ENCODE results near the gene TDRD15. TPM values are rescaled to one million over a fixed set of nuclear protein-coding genes. Genes with fewer than 3 reads are reported as not detected.
"Not testable (repeated sequence)": the region's sequence is repeated elsewhere in the genome, so short reads cannot be mapped to it uniquely, and the experiment has no call there.

Gene TDRD15
- polyA plus RNA-seq, 1 donor, result not detected

- Histone ChIP-seq H3K4me1 (ENCODE audit: control insufficient read depth, insufficient read depth, low read length) (peaks cover 34% of the 10 kb centered on the region), H3K27ac (ENCODE audit: low read length) (peak overlapping the region; percentile 74), H3K36me3 (ENCODE audit: control insufficient read depth, insufficient read depth, low read length) (no peaks in the 10 kb centered on the region), H3K27me3 (ENCODE audit: control insufficient read depth, insufficient read depth, low read length) (no peaks in the 10 kb centered on the region), H3K9me3 (ENCODE audit: control insufficient read depth, low read depth, low read length) (no peaks in the 10 kb centered on the region), H3K4me3 (ENCODE audit: low read length) (no peak overlapping the region)
- DNase-seq, result peak in 1 of 2 donors; percentile 47
- WGBS (ENCODE audit: insufficient coverage, low lambda C conversion rate), result 100% methylated on average over 1 of the region's 5 CpGs
Measured at GRCh38 chr2:21099281-21099907, 24.4 kb upstream of the TDRD15 start.

- peaks cover 21% of the 10 kb centered on the region for H3K4me1 ChIP-seq (ENCODE audit: control insufficient read depth, insufficient read depth, low read length)
- H3K9me3 ChIP-seq (ENCODE audit: control insufficient read depth, low read depth, low read length); H3K4me3 ChIP-seq (ENCODE audit: low read length); H3K27ac ChIP-seq (ENCODE audit: low read length); DNase-seq; H3K27me3 ChIP-seq (ENCODE audit: control insufficient read depth, insufficient read depth, low read length); H3K36me3 ChIP-seq (ENCODE audit: control insufficient read depth, insufficient read depth, low read length): not testable (repeated sequence)
- 100% methylated on average over 6 of the region's 34 CpGs for WGBS (ENCODE audit: insufficient coverage, low lambda C conversion rate)
Measured at GRCh38 chr2:21101514-21102155, 22.1 kb upstream of the TDRD15 start.

GRCh38 chr2:21102356-21102755 lies 21.4 kb upstream of the TDRD15 start:
- WGBS (ENCODE audit: insufficient coverage, low lambda C conversion rate), result no CpG with 5 or more reads among the region's 12 CpGs
- Histone ChIP-seq H3K36me3 (ENCODE audit: control insufficient read depth, insufficient read depth, low read length) (no peaks in the 10 kb centered on the region), H3K4me1 (ENCODE audit: control insufficient read depth, insufficient read depth, low read length) (peaks cover 21% of the 10 kb centered on the region), H3K27me3 (ENCODE audit: control insufficient read depth, insufficient read depth, low read length) (no peaks in the 10 kb centered on the region), H3K27ac (ENCODE audit: low read length) (no peak overlapping the region), H3K9me3 (ENCODE audit: control insufficient read depth, low read depth, low read length) (no peaks in the 10 kb centered on the region), H3K4me3 (ENCODE audit: low read length) (no peak overlapping the region)
- no peak for DNase-seq

GRCh38 chr2:21103274-21103891 lies 20.4 kb upstream of the TDRD15 start:
- WGBS (ENCODE audit: insufficient coverage, low lambda C conversion rate), result 50% methylated on average over 1 of the region's 1 CpG
- Histone ChIP-seq H3K27ac (ENCODE audit: low read length) (peak overlapping the region; percentile 41), H3K27me3 (ENCODE audit: control insufficient read depth, insufficient read depth, low read length) (no peaks in the 10 kb centered on the region), H3K9me3 (ENCODE audit: control insufficient read depth, low read depth, low read length) (no peaks in the 10 kb centered on the region), H3K4me1 (ENCODE audit: control insufficient read depth, insufficient read depth, low read length) (peaks cover 14% of the 10 kb centered on the region), H3K4me3 (ENCODE audit: low read length) (no peak overlapping the region), H3K36me3 (ENCODE audit: control insufficient read depth, insufficient read depth, low read length) (no peaks in the 10 kb centered on the region)
- peak in 1 of 2 donors; percentile 31 for DNase-seq

DNA sequence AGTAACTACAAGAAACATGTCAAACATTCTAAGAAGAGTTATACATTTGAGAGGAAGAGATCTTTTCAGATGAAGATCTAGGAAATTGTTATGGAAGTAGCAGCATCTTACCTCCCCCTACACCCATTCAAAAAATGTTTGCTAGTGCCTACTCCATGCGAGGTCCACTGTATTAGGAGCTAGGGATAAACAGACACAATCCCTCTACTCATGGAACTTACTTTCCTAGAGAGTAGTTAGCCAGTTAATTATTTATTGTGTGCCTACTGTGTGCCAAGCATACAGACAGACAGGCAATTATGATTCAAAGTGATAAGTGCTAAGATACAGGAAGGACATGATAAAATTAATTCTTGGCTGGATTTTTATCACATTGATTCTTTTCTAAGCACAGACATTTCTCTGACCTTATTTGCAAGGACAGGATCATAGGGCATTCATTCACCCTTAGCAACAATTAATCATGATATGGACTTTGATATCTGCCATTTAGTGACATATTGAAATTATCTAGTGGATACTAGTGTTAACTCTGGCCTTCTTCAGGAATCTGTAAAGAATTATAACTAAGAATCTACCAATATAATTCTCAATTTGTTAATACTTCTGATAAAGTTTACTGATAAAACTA lies 19.6 kb upstream of the TDRD15 start:
- Histone ChIP-seq H3K9me3 (ENCODE audit: control insufficient read depth, low read depth, low read length) (no peaks in the 10 kb centered on the region), H3K27ac (ENCODE audit: low read length) (no peak overlapping the region), H3K4me1 (ENCODE audit: control insufficient read depth, insufficient read depth, low read length) (peaks cover 9% of the 10 kb centered on the region), H3K27me3 (ENCODE audit: control insufficient read depth, insufficient read depth, low read length) (no peaks in the 10 kb centered on the region), H3K4me3 (ENCODE audit: low read length) (no peak overlapping the region), H3K36me3 (ENCODE audit: control insufficient read depth, insufficient read depth, low read length) (no peaks in the 10 kb centered on the region)
- WGBS (ENCODE audit: insufficient coverage, low lambda C conversion rate), result no CpG with 5 or more reads among the region's 1 CpG
- DNase-seq, result no peak

DNA sequence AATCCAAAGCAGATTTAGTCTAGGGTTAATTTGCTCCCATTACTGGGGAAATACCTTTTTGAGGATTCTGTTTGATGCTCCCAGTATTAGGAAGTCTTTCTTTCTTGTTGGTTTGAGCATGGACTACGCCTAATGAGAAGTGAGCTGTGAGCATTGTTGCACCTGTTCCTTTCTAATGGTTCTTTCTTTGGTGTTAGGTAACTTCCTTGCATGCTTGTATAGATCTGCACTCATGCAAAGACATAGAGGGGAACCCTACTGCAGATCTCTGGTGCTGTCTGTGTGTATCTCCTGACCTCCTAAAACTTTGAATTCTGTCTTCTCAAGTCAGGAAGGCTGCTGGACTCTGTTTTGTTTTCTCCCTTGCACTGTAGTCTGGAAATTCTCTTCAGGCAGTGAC lies 12.8 kb upstream of the TDRD15 start:
- Histone ChIP-seq H3K27me3 (ENCODE audit: control insufficient read depth, insufficient read depth, low read length) (no peaks in the 10 kb centered on the region), H3K4me1 (ENCODE audit: control insufficient read depth, insufficient read depth, low read length) (no peaks in the 10 kb centered on the region), H3K9me3 (ENCODE audit: control insufficient read depth, low read depth, low read length) (no peaks in the 10 kb centered on the region), H3K36me3 (ENCODE audit: control insufficient read depth, insufficient read depth, low read length) (no peaks in the 10 kb centered on the region), H3K4me3 (ENCODE audit: low read length) (no peak overlapping the region), H3K27ac (ENCODE audit: low read length) (no peak overlapping the region)
- WGBS (ENCODE audit: insufficient coverage, low lambda C conversion rate), result no CpG with 5 or more reads among the region's 1 CpG
- no peak for DNase-seq

DNA sequence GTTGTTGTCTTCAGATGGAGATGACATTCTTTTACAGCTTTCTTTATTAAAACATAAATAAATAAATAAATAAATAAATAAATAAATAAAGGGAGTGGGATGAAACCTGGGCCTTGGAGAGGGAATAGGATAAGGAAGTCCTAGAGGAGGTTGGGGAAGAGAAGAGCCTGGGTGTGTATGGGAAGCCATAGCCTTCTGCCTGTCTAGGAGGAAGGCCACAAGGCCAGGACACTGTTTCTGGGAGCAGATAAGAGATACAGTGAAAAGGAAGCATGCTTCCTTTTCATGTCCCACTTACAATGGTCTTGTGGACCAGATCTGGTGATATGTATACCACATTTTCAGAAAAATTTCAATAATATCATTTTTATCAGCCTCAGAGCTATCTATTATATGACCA lies 6.1 kb upstream of the TDRD15 start:
- Histone ChIP-seq H3K4me3 (ENCODE audit: low read length) (no peak overlapping the region), H3K27me3 (ENCODE audit: control insufficient read depth, insufficient read depth, low read length) (peaks cover 2% of the 10 kb centered on the region), H3K9me3 (ENCODE audit: control insufficient read depth, low read depth, low read length) (no peaks in the 10 kb centered on the region), H3K27ac (ENCODE audit: low read length) (no peak overlapping the region), H3K36me3 (ENCODE audit: control insufficient read depth, insufficient read depth, low read length) (no peaks in the 10 kb centered on the region), H3K4me1 (ENCODE audit: control insufficient read depth, insufficient read depth, low read length) (no peaks in the 10 kb centered on the region)
- no peak for DNase-seq

DNA sequence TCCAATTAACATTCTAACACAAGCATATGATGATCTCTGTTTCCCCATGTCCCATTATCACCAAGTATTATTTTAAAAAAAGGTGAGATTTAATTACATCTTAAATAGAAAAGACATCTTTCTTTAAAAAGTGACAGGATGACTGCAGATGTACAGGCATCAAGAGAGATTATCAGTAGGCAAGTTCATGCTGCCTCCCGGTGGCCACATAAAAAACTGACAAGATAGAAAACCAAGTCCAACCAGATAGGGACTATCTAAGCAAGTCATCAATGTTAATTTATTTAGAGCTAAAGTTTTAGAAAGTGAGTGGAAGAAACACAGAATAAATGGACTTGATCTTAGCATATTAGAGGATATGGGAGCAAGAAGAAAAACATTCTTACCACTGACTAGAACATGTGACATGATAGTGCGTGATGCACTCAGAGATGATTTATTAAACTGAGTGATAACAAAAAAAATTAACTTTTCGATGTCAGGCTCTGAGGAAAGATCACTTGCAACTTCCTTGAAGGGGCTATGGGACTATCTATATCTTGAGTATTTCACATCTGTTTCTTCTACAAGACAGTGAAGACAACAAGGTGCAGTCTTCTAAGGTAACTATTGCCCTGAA lies 5.4 kb upstream of the TDRD15 start:
- no peak overlapping the region for H3K27ac ChIP-seq (ENCODE audit: low read length)
- no peaks in the 10 kb centered on the region for H3K36me3 ChIP-seq (ENCODE audit: control insufficient read depth, insufficient read depth, low read length)
- peak in 1 of 2 donors; percentile 48 for DNase-seq
- no peaks in the 10 kb centered on the region for H3K9me3 ChIP-seq (ENCODE audit: control insufficient read depth, low read depth, low read length)
- peaks cover 2% of the 10 kb centered on the region for H3K27me3 ChIP-seq (ENCODE audit: control insufficient read depth, insufficient read depth, low read length)
- H3K4me1 ChIP-seq (ENCODE audit: control insufficient read depth, insufficient read depth, low read length), result no peaks in the 10 kb centered on the region
- WGBS (ENCODE audit: insufficient coverage, low lambda C conversion rate), result 0% methylated on average over 1 of the region's 3 CpGs
- H3K4me3 ChIP-seq (ENCODE audit: low read length), result no peak overlapping the region

GRCh38 chr2:21131861-21132260 lies 8.1 kb downstream of the TDRD15 start:
- no peak for DNase-seq
- Histone ChIP-seq H3K27me3 (ENCODE audit: control insufficient read depth, insufficient read depth, low read length) (no peaks in the 10 kb centered on the region), H3K4me1 (ENCODE audit: control insufficient read depth, insufficient read depth, low read length) (no peaks in the 10 kb centered on the region), H3K9me3 (ENCODE audit: control insufficient read depth, low read depth, low read length) (no peaks in the 10 kb centered on the region), H3K4me3 (ENCODE audit: low read length) (no peak overlapping the region), H3K27ac (ENCODE audit: low read length) (no peak overlapping the region), H3K36me3 (ENCODE audit: control insufficient read depth, insufficient read depth, low read length) (no peaks in the 10 kb centered on the region)
- no CpG with 5 or more reads among the region's 5 CpGs for WGBS (ENCODE audit: insufficient coverage, low lambda C conversion rate)

DNA sequence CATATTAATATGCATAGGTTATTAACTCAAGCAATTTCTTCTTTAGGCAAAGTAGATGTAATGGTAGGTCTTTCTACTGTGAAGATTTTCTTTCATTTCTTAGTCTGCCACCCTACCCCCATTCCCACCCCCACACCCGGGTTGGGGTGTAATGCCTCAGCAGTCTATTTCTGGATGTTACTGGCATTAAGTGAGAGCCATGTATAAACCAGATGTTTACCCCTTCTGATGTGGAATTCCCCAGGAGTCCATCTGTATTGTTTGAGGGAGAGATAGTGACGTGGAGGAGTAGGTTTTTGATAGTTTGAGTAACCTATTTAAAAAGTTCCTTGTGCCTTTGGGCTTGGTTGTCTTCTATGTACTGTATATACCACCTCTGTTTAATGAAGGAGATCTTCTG lies 11.8 kb downstream of the TDRD15 start:
- Histone ChIP-seq H3K27ac (ENCODE audit: low read length) (no peak overlapping the region), H3K9me3 (ENCODE audit: control insufficient read depth, low read depth, low read length) (no peaks in the 10 kb centered on the region), H3K4me3 (ENCODE audit: low read length) (no peak overlapping the region), H3K27me3 (ENCODE audit: control insufficient read depth, insufficient read depth, low read length) (no peaks in the 10 kb centered on the region), H3K36me3 (ENCODE audit: control insufficient read depth, insufficient read depth, low read length) (no peaks in the 10 kb centered on the region), H3K4me1 (ENCODE audit: control insufficient read depth, insufficient read depth, low read length) (no peaks in the 10 kb centered on the region)
- no CpG with 5 or more reads among the region's 2 CpGs for WGBS (ENCODE audit: insufficient coverage, low lambda C conversion rate)
- no peak for DNase-seq

All from large intestine (tissue), 3 donors.